Mesenchymal stem cell (in vitro differentiated cells and primary cell): ENCODE measurements around the gene STOM.
A peak's percentile ranks its signal among the peaks of the same experiment; 100 is the strongest.

Experiments used
- DNase-seq: peaks from one replicate; pipeline ENCODE4 v3.0.0-alpha.2; 2013
- H2AFZ ChIP-seq: one replicate; pipeline ENCODE4 v1.6.1; 2013; ENCODE audit warnings: low read depth, mild to moderate bottlenecking, control low read depth, inconsistent platforms, low read length, moderate library complexity
- H2AK5ac ChIP-seq: 2 replicates; pipeline ENCODE4 v1.6.1; 2013; ENCODE audit warnings: low read length, moderate library complexity, mild to moderate bottlenecking, inconsistent platforms; ENCODE audit not compliant: severe bottlenecking
- H2BK120ac ChIP-seq: one replicate; pipeline ENCODE4 v1.6.1; 2013; ENCODE audit warnings: low read depth, mild to moderate bottlenecking, inconsistent platforms, low read length, moderate library complexity
- H2BK12ac ChIP-seq, 2 experiments: one replicate each; pipeline ENCODE4 v1.6.1; 2013; ENCODE audit warnings: inconsistent platforms in 2 of 2, low read length in 2 of 2, mild to moderate bottlenecking in 2 of 2, moderate library complexity in 2 of 2, control low read depth in 1 of 2
- H2BK15ac ChIP-seq: one replicate; pipeline ENCODE4 v1.6.1; 2013; ENCODE audit warnings: mild to moderate bottlenecking, low read depth, inconsistent platforms; ENCODE audit not compliant: poor library complexity, severe bottlenecking
- H2BK5ac ChIP-seq: 2 replicates; pipeline ENCODE4 v1.6.1; 2013; ENCODE audit warnings: low read depth, mild to moderate bottlenecking, low read length, control low read depth, inconsistent platforms; ENCODE audit not compliant: poor library complexity, severe bottlenecking
- H3K14ac ChIP-seq, 2 experiments: one replicate each; pipeline ENCODE4 v1.6.1; 2013; ENCODE audit warnings: inconsistent platforms in 2 of 2, low read length in 2 of 2, control low read depth in 1 of 2, mild to moderate bottlenecking in 1 of 2, moderate library complexity in 1 of 2
- H3K18ac ChIP-seq, 2 experiments: one replicate each; pipeline ENCODE4 v1.6.1; 2013; ENCODE audit warnings: inconsistent platforms in 2 of 2, low read length in 2 of 2, control low read depth in 1 of 2, low read depth in 1 of 2, mild to moderate bottlenecking in 1 of 2
- H3K23ac ChIP-seq, 2 experiments: one replicate each; pipeline ENCODE4 v1.6.1; 2013; ENCODE audit warnings: inconsistent platforms in 2 of 2, low read length in 2 of 2, mild to moderate bottlenecking in 2 of 2, moderate library complexity in 2 of 2, control low read depth in 1 of 2
- H3K27ac ChIP-seq: 2 replicates; pipeline ENCODE4 v1.5.1; 2013; ENCODE audit warnings: mild to moderate bottlenecking, moderate library complexity, low read length, control low read depth, inconsistent platforms; ENCODE audit not compliant: poor library complexity, severe bottlenecking
- H3K27me3 ChIP-seq, 2 experiments: 2 replicates each; pipeline versions ENCODE4 v1.6.1 to v1.7.0; 2013; ENCODE audit warnings: low read length in 2 of 2, mild to moderate bottlenecking in 2 of 2, moderate library complexity in 2 of 2, control low read depth in 1 of 2, inconsistent platforms in 1 of 2; ENCODE audit not compliant: control insufficient read depth in 1 of 2, insufficient read depth in 1 of 2
- H3K36me3 ChIP-seq, 2 experiments: 2 replicates each; pipeline versions ENCODE4 v1.6.1 to v1.7.0; 2013; ENCODE audit warnings: low read length in 2 of 2, control low read depth in 1 of 2, inconsistent platforms in 1 of 2, low read depth in 1 of 2, mild to moderate bottlenecking in 1 of 2; ENCODE audit not compliant: insufficient read depth in 2 of 2, control insufficient read depth in 1 of 2
- H3K4ac ChIP-seq, 2 experiments: one replicate each; pipeline ENCODE4 v1.6.1; 2013; ENCODE audit warnings: inconsistent platforms in 2 of 2, low read length in 2 of 2, mild to moderate bottlenecking in 2 of 2, moderate library complexity in 2 of 2, control low read depth in 1 of 2, low read depth in 1 of 2
- H3K4me1 ChIP-seq: 2 replicates; pipeline ENCODE4 v1.6.1; 2013; ENCODE audit warnings: low read depth, low read length, control low read depth; ENCODE audit not compliant: control insufficient read depth, insufficient read depth
- H3K4me2 ChIP-seq: 2 replicates; pipeline ENCODE4 v1.6.1; 2013; ENCODE audit warnings: low read length, mild to moderate bottlenecking, inconsistent platforms; ENCODE audit not compliant: poor library complexity, severe bottlenecking
- H3K4me3 ChIP-seq, 2 experiments: 2 replicates each; pipeline versions ENCODE4 v1.5.1 to v1.7.0; 2013; ENCODE audit warnings: low read length in 2 of 2, mild to moderate bottlenecking in 2 of 2, control low read depth in 1 of 2, low read depth in 1 of 2; ENCODE audit not compliant: insufficient read depth in 1 of 2
- H3K79me1 ChIP-seq: replicated peaks from 2 replicates; pipeline ENCODE4 v1.6.1; 2013; ENCODE audit warnings: mild to moderate bottlenecking, control low read depth, low read length, inconsistent platforms; ENCODE audit not compliant: poor library complexity, severe bottlenecking
- H3K9ac ChIP-seq: 2 replicates; pipeline ENCODE4 v1.7.0; 2013; ENCODE audit warnings: mild to moderate bottlenecking, low read length, moderate library complexity
- H3K9me3 ChIP-seq: 2 replicates; pipeline ENCODE4 v1.7.0; 2013; ENCODE audit warnings: mild to moderate bottlenecking, low read length; ENCODE audit not compliant: control insufficient read depth
- H4K8ac ChIP-seq: one replicate; pipeline ENCODE4 v1.6.1; 2013; ENCODE audit warnings: inconsistent platforms, mild to moderate bottlenecking, low read length, moderate library complexity
- H4K91ac ChIP-seq: one replicate; pipeline ENCODE4 v1.6.1; 2013; ENCODE audit warnings: mild to moderate bottlenecking, low read length, inconsistent platforms
- WGBS: methylation state at CpG from one replicate; pipeline ENCODE4 v1.1.7; 2013; ENCODE audit warnings: mixed read lengths; 5-methylcytosine and 5-hydroxymethylcytosine counted together

Gene STOM

GRCh38 chr9:121359351-121360294, 10.4 kb downstream of the STOM start:
- H3K27ac ChIP-seq: no peak overlapping the region
- H2BK15ac ChIP-seq: no peak overlapping the region
- peak overlapping the region in 1 of 2 experiments; percentile 63 for H3K4me3 ChIP-seq
- no peak overlapping the region for H2BK120ac ChIP-seq
- peak overlapping the region; percentile 87 for H3K9ac ChIP-seq
- DNase-seq: peak; percentile 56
- no peak overlapping the region for H3K4ac ChIP-seq
- no peak overlapping the region for H3K18ac ChIP-seq
- peaks cover 1% of the 10 kb centered on the region for H3K4me1 ChIP-seq
- no peak overlapping the region for H3K4me2 ChIP-seq
- H2BK5ac ChIP-seq: no peak overlapping the region
- H4K91ac ChIP-seq: no peak overlapping the region
- no peak overlapping the region for H4K8ac ChIP-seq
- H3K27me3 ChIP-seq: no peaks in the 10 kb centered on the region
- H3K9me3 ChIP-seq: no peaks in the 10 kb centered on the region
- no peak overlapping the region for H3K14ac ChIP-seq
- no peak overlapping the region for H2BK12ac ChIP-seq
- H2AFZ ChIP-seq: no peak overlapping the region
- no peak overlapping the region for H3K23ac ChIP-seq
- H2AK5ac ChIP-seq: no peak overlapping the region
- no peaks in the 10 kb centered on the region for H3K79me1 ChIP-seq
- H3K36me3 ChIP-seq: peaks cover 0 to 16% of the 10 kb centered on the region in 2 experiments
- WGBS: 100% methylated on average over 1 of the region's 3 CpGs

DNA sequence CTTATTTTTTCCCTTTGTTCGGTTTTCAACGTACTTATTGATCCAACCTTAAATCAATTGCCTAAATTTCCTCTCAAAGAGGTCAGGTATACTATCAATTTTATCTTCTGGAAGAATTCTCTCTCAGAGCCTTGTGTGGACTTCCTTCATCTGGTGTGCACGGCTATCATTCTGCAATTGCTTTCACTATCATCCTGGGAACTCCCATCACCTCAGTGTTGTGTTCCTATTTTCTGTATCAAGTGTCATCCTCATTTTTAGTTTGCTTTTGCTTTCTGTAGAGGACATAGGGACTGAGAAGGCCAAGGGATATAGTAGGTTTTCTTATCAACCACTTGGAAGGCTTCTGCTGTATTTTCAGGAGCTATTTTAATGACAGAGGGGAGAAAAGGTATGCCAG, 11.3 kb downstream of the STOM start:
- H2BK120ac ChIP-seq: no peak overlapping the region
- H4K91ac ChIP-seq: no peak overlapping the region
- peak; percentile 39 for DNase-seq
- H3K9me3 ChIP-seq: no peaks in the 10 kb centered on the region
- WGBS: 98% methylated on average over 3 of the region's 3 CpGs
- no peak overlapping the region for H2AFZ ChIP-seq
- no peak overlapping the region for H4K8ac ChIP-seq
- H3K79me1 ChIP-seq: no peaks in the 10 kb centered on the region
- no peaks in the 10 kb centered on the region for H3K27me3 ChIP-seq
- H2AK5ac ChIP-seq: no peak overlapping the region
- peak overlapping the region in 1 of 2 experiments; percentile 36 for H3K14ac ChIP-seq
- peaks cover 0 to 25% of the 10 kb centered on the region in 2 experiments for H3K36me3 ChIP-seq
- H2BK12ac ChIP-seq: peak overlapping the region in 1 of 2 experiments; percentile 49
- H2BK15ac ChIP-seq: no peak overlapping the region
- H3K4me2 ChIP-seq: no peak overlapping the region
- H2BK5ac ChIP-seq: no peak overlapping the region
- H3K4ac ChIP-seq: no peak overlapping the region
- H3K18ac ChIP-seq: no peak overlapping the region
- H3K23ac ChIP-seq: no peak overlapping the region
- H3K4me1 ChIP-seq: peaks cover 1% of the 10 kb centered on the region
- H3K4me3 ChIP-seq: peak overlapping the region in 1 of 2 experiments; percentile 63
- peak overlapping the region; percentile 87 for H3K9ac ChIP-seq
- H3K27ac ChIP-seq: no peak overlapping the region

DNA sequence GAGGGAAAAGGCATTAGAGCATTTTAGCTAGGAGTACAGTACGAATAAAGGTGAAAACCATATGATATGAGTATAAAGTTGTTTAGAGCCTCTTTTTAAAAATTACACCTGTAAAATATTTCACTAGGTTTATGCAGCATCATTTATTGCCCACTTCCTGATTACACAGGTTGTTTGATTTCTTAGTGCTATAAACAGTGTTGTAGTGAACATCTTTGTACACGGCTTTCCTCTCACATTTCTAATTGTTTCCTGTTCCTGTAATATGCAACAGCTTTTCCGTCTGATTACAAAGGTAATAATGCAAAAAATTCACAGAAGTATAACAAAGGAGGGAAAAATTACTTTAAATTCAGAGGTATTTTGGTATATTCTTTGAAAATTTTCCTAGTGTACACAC, 13.0 kb downstream of the STOM start:
- no peaks in the 10 kb centered on the region for H3K27me3 ChIP-seq
- no CpG with 5 or more reads among the region's 3 CpGs for WGBS

DNA sequence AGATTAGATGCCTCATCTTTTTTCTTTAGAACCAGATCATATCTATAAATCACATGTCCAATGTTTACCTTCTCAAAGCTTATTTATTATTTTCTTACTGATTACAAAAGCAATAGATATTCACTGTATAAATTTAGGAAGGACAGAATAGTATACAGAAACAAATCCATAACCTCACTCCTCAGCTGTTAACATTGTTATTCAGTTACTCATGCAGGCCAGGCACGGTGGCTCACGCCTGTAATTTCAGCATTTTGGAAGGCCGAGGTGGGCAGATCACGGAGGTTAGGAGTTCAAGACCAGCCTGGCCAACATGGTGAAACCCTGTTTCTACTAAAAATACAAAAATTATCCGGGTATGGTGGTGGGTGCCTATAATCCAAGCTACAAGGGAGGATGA, 15.3 kb downstream of the STOM start:
- no peak overlapping the region for H3K4me2 ChIP-seq
- H3K9me3 ChIP-seq: no peaks in the 10 kb centered on the region
- no peaks in the 10 kb centered on the region for H3K4me1 ChIP-seq
- H3K36me3 ChIP-seq: peaks cover 0 to 52% of the 10 kb centered on the region in 2 experiments
- H2AK5ac ChIP-seq: no peak overlapping the region
- H3K27ac ChIP-seq: no peak overlapping the region
- no peaks in the 10 kb centered on the region for H3K27me3 ChIP-seq
- no peak overlapping the region for H4K91ac ChIP-seq
- no peak overlapping the region for H3K4me3 ChIP-seq
- no peak overlapping the region for H3K4ac ChIP-seq
- peak; percentile 58 for DNase-seq
- H3K79me1 ChIP-seq: no peaks in the 10 kb centered on the region
- no peak overlapping the region for H3K23ac ChIP-seq
- H2BK15ac ChIP-seq: no peak overlapping the region
- H3K18ac ChIP-seq: no peak overlapping the region
- H2AFZ ChIP-seq: no peak overlapping the region
- no peak overlapping the region for H3K9ac ChIP-seq
- 39% methylated on average over 4 of the region's 5 CpGs for WGBS
- no peak overlapping the region for H2BK5ac ChIP-seq
- no peak overlapping the region for H3K14ac ChIP-seq
- H4K8ac ChIP-seq: no peak overlapping the region
- H2BK120ac ChIP-seq: no peak overlapping the region
- no peak overlapping the region for H2BK12ac ChIP-seq

More for the DNA sequence above, 13.0 kb downstream of the STOM start:
- Histone ChIP-seq H2BK120ac (no peak overlapping the region), H3K4me3 (no peak overlapping the region), H2BK12ac (no peak overlapping the region), H2AFZ (no peak overlapping the region), H3K79me1 (no peaks in the 10 kb centered on the region), H3K23ac (no peak overlapping the region), H4K91ac (no peak overlapping the region), H3K9ac (no peak overlapping the region), H3K27ac (no peak overlapping the region), H2BK15ac (no peak overlapping the region), H2AK5ac (no peak overlapping the region), H3K4me1 (peaks cover 1% of the 10 kb centered on the region), H4K8ac (no peak overlapping the region), H3K4me2 (no peak overlapping the region), H3K36me3 (peaks cover 0 to 42% of the 10 kb centered on the region in 2 experiments), H3K9me3 (no peaks in the 10 kb centered on the region), H3K4ac (no peak overlapping the region), H3K18ac (no peak overlapping the region), H2BK5ac (no peak overlapping the region), H3K14ac (no peak overlapping the region)
- DNase-seq: no peak
